MM.1S (cell line): ENCODE data around the gene ZCCHC7.

ENCODE experiments used
- DNase-seq: peaks from one replicate; pipeline ENCODE4 v3.0.0-alpha.2; 2015
- H2AFZ ChIP-seq: fragments of 300-600 bp; sonication (generic); 2 replicates; pipeline ENCODE4 v1.6.0; 2016; ENCODE audit warnings: antibody characterized with exemption, low read length
- H3F3A ChIP-seq: fragments of 300-600 bp; sonication (generic); 2 replicates; pipeline ENCODE4 v1.6.1; 2016; ENCODE audit warnings: mild to moderate bottlenecking, antibody characterized with exemption, low read length, moderate library complexity, mixed read lengths; ENCODE audit not compliant: insufficient read depth
- H3K27ac ChIP-seq: fragments of 300-600 bp; sonication (generic); 2 replicates; pipeline ENCODE4 v1.5.1; 2016; ENCODE audit warnings: mild to moderate bottlenecking, low read length
- H3K27me3 ChIP-seq: fragments of 300-600 bp; sonication (generic); replicated peaks from 2 replicates; pipeline ENCODE4 v1.6.0; 2016; ENCODE audit warnings: low read length; ENCODE audit not compliant: insufficient read depth
- H3K36me3 ChIP-seq: fragments of 300-600 bp; sonication (generic); replicated peaks from 2 replicates; pipeline ENCODE4 v1.6.1; 2016; ENCODE audit warnings: mild to moderate bottlenecking, low read length, mixed read lengths; ENCODE audit not compliant: insufficient read depth
- H3K4me1 ChIP-seq: fragments of 300-600 bp; sonication (generic); 2 replicates; pipeline ENCODE4 v1.6.1; 2016; ENCODE audit warnings: low read length, mixed read lengths
- H3K4me2 ChIP-seq: fragments of 300-600 bp; sonication (generic); 2 replicates; pipeline ENCODE4 v1.6.0; 2016; ENCODE audit warnings: low read depth, low read length
- H3K4me3 ChIP-seq: fragments of 300-600 bp; sonication (generic); 2 replicates; pipeline ENCODE4 v1.5.1; 2016; ENCODE audit warnings: low read length, mixed read lengths
- H3K79me2 ChIP-seq: fragments of 300-600 bp; sonication (generic); 2 replicates; pipeline ENCODE4 v1.6.1; 2016; ENCODE audit warnings: mixed run types, low read length, mixed read lengths
- H3K9ac ChIP-seq: fragments of 300-600 bp; sonication (generic); 2 replicates; pipeline ENCODE4 v1.6.1; 2016; ENCODE audit warnings: low read length, mixed read lengths
- H3K9me2 ChIP-seq: fragments of 300-600 bp; sonication (generic); replicated peaks from 2 replicates; pipeline ENCODE4 v1.6.1; 2016; ENCODE audit warnings: mild to moderate bottlenecking, low read length, mixed read lengths; ENCODE audit not compliant: insufficient read depth
- H3K9me3 ChIP-seq: fragments of 300-600 bp; sonication (generic); replicated peaks from 2 replicates; pipeline ENCODE4 v1.6.1; 2016; ENCODE audit warnings: mild to moderate bottlenecking, low read length, mixed read lengths; ENCODE audit not compliant: insufficient read depth
- H4K20me1 ChIP-seq: fragments of 300-600 bp; sonication (generic); 2 replicates; pipeline ENCODE4 v1.6.1; 2016; ENCODE audit warnings: mild to moderate bottlenecking, low read length, moderate library complexity, mixed read lengths; ENCODE audit not compliant: insufficient read depth
- EZH2 ChIP-seq: fragments of 300-600 bp; sonication (generic); optimal IDR thresholded peaks from 2 replicates; pipeline ENCODE3; 2017; ENCODE audit warnings: low read depth, mild to moderate bottlenecking, antibody characterized with exemption, low read length, mixed read lengths
- EZH2phosphoT487 ChIP-seq: fragments of 300-600 bp; sonication (generic); IDR thresholded peaks from 2 replicates; pipeline ENCODE4 v1.6.1; 2018; ENCODE audit warnings: antibody characterized with exemption, low read length
- TF ChIP-seq, protein P1 (sequence below): fragments of 300-600 bp; sonication (generic); IDR thresholded peaks from 2 replicates; pipeline ENCODE4 v1.5.1; 2016; ENCODE audit warnings: antibody characterized with exemption, low read length, mixed read lengths

The ZCCHC7 gene

DNA sequence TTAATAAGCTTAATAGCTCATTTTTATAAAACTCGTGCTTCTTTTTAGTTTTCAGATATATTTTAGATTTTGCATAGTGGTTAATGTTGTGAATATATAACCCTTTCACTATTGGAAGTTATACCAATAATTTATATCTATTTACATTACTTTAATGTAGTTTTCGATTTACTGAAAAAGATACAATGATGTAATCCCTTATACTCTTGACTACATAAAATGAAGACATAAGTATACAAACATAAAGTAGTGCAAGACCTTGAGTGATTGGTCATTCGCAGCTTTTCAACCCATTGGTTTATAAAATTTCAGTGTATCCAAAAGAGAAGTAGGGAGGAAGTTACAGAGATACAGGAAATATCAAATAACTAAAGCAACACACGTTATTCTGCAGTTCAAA is 217.8 kb downstream of the ZCCHC7 start:
- Histone ChIP-seq H3K79me2 (no peaks in the 10 kb centered on the region), H4K20me1 (no peaks in the 10 kb centered on the region), H3K4me1 (no peaks in the 10 kb centered on the region), H3K9me3 (no peaks in the 10 kb centered on the region), H3K27ac (no peak overlapping the region), H3K9me2 (no peaks in the 10 kb centered on the region), H2AFZ (no peak overlapping the region), H3K36me3 (no peaks in the 10 kb centered on the region), H3K9ac (no peak overlapping the region), H3F3A (no peaks in the 10 kb centered on the region), H3K27me3 (no peaks in the 10 kb centered on the region), H3K4me3 (no peak overlapping the region), H3K4me2 (no peak overlapping the region)
- DNase-seq = no peak
- TF ChIP-seq, protein P1, sequence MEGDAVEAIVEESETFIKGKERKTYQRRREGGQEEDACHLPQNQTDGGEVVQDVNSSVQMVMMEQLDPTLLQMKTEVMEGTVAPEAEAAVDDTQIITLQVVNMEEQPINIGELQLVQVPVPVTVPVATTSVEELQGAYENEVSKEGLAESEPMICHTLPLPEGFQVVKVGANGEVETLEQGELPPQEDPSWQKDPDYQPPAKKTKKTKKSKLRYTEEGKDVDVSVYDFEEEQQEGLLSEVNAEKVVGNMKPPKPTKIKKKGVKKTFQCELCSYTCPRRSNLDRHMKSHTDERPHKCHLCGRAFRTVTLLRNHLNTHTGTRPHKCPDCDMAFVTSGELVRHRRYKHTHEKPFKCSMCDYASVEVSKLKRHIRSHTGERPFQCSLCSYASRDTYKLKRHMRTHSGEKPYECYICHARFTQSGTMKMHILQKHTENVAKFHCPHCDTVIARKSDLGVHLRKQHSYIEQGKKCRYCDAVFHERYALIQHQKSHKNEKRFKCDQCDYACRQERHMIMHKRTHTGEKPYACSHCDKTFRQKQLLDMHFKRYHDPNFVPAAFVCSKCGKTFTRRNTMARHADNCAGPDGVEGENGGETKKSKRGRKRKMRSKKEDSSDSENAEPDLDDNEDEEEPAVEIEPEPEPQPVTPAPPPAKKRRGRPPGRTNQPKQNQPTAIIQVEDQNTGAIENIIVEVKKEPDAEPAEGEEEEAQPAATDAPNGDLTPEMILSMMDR = no peak
- TF ChIP-seq EZH2phosphoT487 (no peak), EZH2 (no peak)

DNA sequence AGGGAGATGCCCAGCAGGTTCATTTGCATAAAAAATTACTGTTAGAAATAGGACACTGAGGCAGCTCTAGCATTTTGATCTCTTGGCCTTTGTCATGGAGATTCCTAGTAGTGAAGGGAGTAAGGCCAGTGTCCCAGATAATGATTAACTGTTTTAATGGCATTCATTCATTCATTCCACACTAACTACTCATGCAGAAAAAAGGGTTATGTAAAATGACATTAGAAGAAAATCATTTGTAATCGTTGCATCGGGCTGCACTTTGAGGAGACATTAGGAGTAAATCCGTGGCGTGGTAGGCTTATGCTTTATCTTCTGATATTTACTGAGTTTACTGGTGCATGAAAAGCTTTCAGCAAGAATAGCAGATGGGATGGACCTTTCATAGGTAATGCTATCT is 219.5 kb downstream of the ZCCHC7 start:
- TF ChIP-seq, protein P1 = no peak
- TF ChIP-seq EZH2phosphoT487 (no peak), EZH2 (no peak)
- Histone ChIP-seq H3F3A (no peaks in the 10 kb centered on the region), H3K36me3 (no peaks in the 10 kb centered on the region), H3K4me1 (no peaks in the 10 kb centered on the region), H3K9me2 (no peaks in the 10 kb centered on the region), H3K9ac (no peak overlapping the region), H2AFZ (no peak overlapping the region), H3K27ac (no peak overlapping the region), H3K79me2 (no peaks in the 10 kb centered on the region), H3K4me3 (no peak overlapping the region), H3K9me3 (no peaks in the 10 kb centered on the region), H4K20me1 (no peaks in the 10 kb centered on the region), H3K27me3 (no peaks in the 10 kb centered on the region), H3K4me2 (no peak overlapping the region)
- no peak for DNase-seq

DNA sequence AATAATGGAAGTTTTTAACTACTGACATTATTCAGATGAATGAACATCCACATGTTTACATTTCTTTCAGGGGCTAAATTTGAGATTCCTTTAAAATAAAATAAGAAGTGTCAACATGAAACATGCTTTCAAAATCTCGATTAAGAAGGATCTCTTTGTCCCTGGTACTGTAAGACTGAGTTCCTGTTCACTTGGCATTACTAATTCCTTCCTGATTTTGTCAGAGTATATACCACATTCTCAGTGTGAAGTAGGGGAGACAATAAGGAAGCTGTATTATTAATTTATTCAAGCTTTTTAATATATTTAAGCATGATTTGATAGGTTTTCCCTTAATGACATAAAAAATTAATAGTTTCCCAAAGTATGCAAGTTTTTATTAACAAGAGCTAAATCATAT is 220.6 kb downstream of the ZCCHC7 start:
- TF ChIP-seq EZH2 (no peak), EZH2phosphoT487 (no peak)
- TF ChIP-seq, protein P1 = no peak
- H3K4me3 ChIP-seq = no peak overlapping the region
- H3K4me1 ChIP-seq = no peaks in the 10 kb centered on the region
- no peaks in the 10 kb centered on the region for H3K79me2 ChIP-seq
- H3K9me2 ChIP-seq = no peaks in the 10 kb centered on the region
- no peaks in the 10 kb centered on the region for H4K20me1 ChIP-seq
- H3F3A ChIP-seq = no peaks in the 10 kb centered on the region
- H3K36me3 ChIP-seq = no peaks in the 10 kb centered on the region
- H2AFZ ChIP-seq = no peak overlapping the region
- no peak overlapping the region for H3K9ac ChIP-seq
- DNase-seq = no peak
- H3K4me2 ChIP-seq = no peak overlapping the region
- no peak overlapping the region for H3K27ac ChIP-seq
- no peaks in the 10 kb centered on the region for H3K9me3 ChIP-seq
- no peaks in the 10 kb centered on the region for H3K27me3 ChIP-seq
